NB4 (cell line): ENCODE data around the gene GATA5.
A peak's percentile ranks its signal among the peaks of the same experiment; 100 is the strongest.

Experiments used
- DNase-seq: peaks from one replicate; pipeline ENCODE4 v3.0.0; 2010; ENCODE audit warnings: low read depth
- H3K4me3 ChIP-seq: one replicate; pipeline ENCODE4 v1.5.1; 2011; ENCODE audit warnings: mild to moderate bottlenecking, low read depth, low read length, moderate library complexity
- MYC ChIP-seq: IDR thresholded peaks from 2 replicates; pipeline ENCODE4 v1.6.1; 2011; ENCODE audit warnings: low read depth, low read length
- POLR2A ChIP-seq: IDR thresholded peaks from 2 replicates; pipeline ENCODE4 v1.6.1; 2011; ENCODE audit warnings: mild to moderate bottlenecking; ENCODE audit not compliant: insufficient read length; ENCODE audit errors: extremely low read depth
- TF ChIP-seq, protein P1 (sequence below): IDR thresholded peaks from one replicate; pipeline ENCODE4 v1.5.1; 2012; ENCODE audit warnings: low read depth, low read length
- TF ChIP-seq, protein P2 (sequence below): IDR thresholded peaks from 2 replicates; pipeline ENCODE4 v1.6.1; 2011; ENCODE audit warnings: low read depth, low read length

Gene GATA5

DNA sequence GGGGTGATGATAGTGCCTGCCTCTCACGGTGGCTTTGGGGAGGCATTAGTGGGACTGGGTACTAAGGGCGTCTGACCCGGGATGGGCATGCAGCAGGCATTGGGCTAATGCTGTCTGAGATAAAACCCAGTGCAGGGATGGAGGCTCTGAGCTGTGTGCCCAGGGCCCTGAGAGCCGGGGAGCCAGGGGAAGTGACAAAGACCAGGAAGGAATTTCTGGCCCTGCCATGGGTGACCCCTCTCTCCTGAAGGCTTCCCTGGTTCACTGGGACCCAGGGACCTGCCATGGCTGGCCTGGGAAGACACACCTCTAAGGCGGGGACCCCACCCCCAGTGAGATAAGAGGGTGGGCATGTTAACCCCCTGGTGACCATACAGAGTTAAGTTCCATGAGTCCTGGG is 3.9 kb upstream of the GATA5 start:
- DNase-seq = no peak
- TF ChIP-seq, protein P1, sequence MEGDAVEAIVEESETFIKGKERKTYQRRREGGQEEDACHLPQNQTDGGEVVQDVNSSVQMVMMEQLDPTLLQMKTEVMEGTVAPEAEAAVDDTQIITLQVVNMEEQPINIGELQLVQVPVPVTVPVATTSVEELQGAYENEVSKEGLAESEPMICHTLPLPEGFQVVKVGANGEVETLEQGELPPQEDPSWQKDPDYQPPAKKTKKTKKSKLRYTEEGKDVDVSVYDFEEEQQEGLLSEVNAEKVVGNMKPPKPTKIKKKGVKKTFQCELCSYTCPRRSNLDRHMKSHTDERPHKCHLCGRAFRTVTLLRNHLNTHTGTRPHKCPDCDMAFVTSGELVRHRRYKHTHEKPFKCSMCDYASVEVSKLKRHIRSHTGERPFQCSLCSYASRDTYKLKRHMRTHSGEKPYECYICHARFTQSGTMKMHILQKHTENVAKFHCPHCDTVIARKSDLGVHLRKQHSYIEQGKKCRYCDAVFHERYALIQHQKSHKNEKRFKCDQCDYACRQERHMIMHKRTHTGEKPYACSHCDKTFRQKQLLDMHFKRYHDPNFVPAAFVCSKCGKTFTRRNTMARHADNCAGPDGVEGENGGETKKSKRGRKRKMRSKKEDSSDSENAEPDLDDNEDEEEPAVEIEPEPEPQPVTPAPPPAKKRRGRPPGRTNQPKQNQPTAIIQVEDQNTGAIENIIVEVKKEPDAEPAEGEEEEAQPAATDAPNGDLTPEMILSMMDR = no peak
- TF ChIP-seq MYC (no peak), POLR2A (no peak)
- TF ChIP-seq, protein P2, sequence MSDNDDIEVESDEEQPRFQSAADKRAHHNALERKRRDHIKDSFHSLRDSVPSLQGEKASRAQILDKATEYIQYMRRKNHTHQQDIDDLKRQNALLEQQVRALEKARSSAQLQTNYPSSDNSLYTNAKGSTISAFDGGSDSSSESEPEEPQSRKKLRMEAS = no peak
- H3K4me3 ChIP-seq = no peak overlapping the region

DNA sequence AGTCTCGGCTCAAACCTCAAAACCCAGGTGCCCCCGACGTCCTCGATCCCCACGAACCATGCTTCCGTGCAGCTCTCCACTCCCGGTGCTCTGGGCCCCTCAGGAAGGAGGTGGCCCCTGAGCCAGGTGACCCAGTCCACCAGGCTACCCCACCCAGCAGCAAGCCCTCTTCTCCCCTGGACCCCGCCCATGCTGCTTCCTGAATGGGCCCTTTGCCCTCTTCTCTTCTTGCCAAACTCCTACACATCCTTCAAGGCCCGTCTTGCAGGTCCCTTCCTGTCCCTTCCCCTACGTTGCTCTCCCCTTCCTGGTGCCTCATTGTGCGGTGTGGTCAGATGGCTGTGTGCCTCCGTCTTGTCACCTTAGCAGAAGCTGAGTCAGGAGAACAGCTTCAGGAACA is 3.4 kb upstream of the GATA5 start:
- H3K4me3 ChIP-seq = no peak overlapping the region
- peak; percentile 57 for DNase-seq
- TF ChIP-seq MYC (no peak), POLR2A (no peak)
- TF ChIP-seq, protein P2 = no peak

DNA sequence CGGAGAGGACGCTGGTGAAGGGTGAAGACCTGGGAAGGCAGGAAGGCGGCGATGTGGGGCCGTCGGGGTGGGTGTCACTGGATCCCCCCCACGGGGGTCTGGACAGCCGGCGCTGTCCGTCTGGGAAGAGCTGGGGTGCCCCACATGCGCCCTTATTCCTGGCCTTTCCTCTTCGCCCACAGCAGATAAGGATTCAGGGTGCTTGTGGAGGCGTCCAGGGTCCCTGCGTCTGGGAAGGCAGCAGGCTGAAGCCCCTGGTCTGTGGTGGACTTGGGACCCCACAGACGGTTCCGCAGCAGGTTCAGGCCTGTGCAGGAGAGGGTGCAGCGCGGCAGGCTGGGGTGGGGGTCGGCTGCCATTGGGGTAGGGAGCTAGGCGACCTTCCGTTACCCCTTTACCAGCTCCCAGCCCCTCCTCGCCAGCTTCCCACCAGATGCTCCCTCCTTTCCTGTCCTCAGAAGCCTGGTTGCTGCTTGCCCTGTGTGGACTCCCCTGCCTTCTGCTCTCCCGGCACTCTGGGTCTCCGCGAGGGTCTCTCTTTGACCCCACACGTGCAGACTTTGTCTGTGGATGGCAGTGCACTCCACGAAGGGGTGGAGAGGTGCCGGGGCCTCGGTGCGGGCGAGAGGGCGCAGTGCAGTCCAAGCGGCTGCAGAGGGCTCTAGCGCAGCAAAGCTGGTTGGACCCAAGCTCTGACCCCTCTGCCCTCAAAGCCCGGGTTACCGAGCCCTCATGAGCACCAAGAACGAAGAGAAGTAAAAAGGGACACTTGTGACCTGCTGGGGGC is 2.1 kb upstream of the GATA5 start:
- peak; percentile 48 for DNase-seq
- no peak overlapping the region for H3K4me3 ChIP-seq
- TF ChIP-seq MYC (no peak), POLR2A (no peak)
- TF ChIP-seq, protein P2 = no peak
- TF ChIP-seq, protein P1 = no peak

DNA sequence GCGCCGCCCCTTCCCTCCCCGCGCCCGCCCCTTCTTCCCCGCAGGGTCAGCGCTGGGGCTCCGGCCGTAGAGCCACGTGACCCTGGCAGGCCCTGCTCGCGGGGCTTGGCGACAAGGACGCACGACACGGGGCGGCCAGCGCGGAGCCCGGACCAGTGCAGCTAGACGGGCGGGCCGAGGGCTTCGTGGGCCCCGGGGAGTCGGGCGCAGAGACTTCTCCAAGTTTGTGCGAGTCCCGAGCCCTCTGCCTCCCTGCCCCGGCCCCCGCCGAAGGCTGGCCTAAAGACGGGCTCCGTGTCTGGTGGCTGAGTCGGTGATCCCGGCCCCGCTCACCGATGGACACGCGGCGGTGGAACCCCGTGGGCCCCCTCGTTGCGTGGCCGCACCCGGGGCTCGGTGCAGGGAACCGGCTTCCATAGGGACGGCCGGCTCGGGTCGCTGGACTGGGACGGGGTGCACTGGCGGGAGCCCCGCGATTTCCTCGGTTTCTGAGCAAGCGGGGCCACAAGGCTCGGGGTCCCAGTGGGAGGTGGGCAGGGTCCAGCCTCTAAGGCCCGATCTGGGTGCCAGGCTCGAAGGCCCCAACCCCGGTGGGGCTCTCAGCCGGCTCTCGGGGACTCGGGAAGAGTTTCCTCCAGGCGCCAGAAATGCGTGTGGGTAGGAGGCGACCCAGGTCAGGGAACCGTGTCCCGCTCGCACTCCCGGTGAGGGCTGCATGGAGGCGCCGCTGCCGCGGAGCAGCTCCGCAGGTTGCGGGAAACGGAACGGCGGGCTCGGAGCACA is 452 bp upstream of the GATA5 start:
- TF ChIP-seq, protein P1 = no peak
- no peak for TF ChIP-seq POLR2A
- TF ChIP-seq, protein P2 = no peak
- TF ChIP-seq MYC = no peak
- no peak overlapping the region for H3K4me3 ChIP-seq
- DNase-seq = no peak

DNA sequence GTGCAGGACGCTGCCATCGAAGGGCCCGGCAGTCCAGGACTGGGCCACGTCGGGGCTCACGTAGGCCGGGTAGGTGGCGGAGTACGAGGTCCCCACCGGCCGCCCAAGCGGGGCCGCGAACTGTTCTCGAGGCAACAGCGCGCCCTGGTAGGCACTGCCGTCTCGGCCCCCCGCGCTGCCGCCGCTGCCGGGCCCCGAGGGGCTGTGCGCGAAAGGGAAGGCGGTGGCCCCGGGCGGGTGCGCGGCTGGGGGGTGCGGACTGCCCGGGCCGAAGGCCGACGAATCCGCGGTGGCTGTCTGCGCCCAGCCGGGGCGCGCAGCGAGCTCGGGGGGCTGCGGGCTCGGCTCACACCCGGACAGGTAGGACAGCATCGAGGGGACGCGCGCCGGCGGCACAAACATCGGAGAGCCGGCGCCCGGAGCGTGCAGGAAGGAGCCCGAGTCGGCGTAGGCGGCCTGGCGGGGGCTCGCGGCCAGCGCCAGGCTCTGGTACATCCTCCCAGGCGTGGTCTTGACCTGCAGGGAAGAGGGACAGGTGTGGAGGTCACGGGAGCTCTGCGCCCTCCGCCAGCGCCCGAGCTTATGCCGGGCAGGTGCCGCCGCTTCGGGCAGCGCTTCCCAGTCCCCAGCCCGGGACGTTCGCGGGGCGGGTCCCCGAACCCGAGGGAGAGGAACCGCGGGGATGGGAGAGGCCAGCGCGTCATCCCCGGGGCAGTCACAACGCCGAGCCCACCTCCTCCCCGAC is 596 bp downstream of the GATA5 start:
- TF ChIP-seq POLR2A (no peak), MYC (no peak)
- TF ChIP-seq, protein P1 = no peak
- TF ChIP-seq, protein P2 = no peak
- no peak overlapping the region for H3K4me3 ChIP-seq
- no peak for DNase-seq
